WERI-Rb-1 (cell line): ENCODE results near the gene GSN.
A peak's percentile ranks its signal among the peaks of the same experiment; 100 is the strongest.

Experiments used
- DNase-seq: peaks from one replicate; pipeline ENCODE4 v3.0.0-alpha.2; 2020
- H3K27ac ChIP-seq: fragments of 250-450 bp; sonication (Bioruptor Pico); 2 replicates; pipeline ENCODE4 v1.5.1; 2020; ENCODE audit warnings: mild to moderate bottlenecking, moderate library complexity
- H3K27me3 ChIP-seq: fragments of 250-450 bp; sonication (Bioruptor Pico); 2 replicates; pipeline ENCODE4 v1.5.1; 2021; ENCODE audit warnings: mild to moderate bottlenecking, low read depth, moderate library complexity; ENCODE audit not compliant: insufficient read depth, severe bottlenecking
- H3K36me3 ChIP-seq: fragments of 250-450 bp; sonication (Bioruptor Pico); 2 replicates; pipeline ENCODE4 v1.5.1; 2020; ENCODE audit warnings: mild to moderate bottlenecking, moderate library complexity
- H3K4me3 ChIP-seq: 2 replicates; pipeline ENCODE4 v1.5.1; 2011; ENCODE audit warnings: low read depth, mild to moderate bottlenecking, control low read depth, low read length
- H3K9me3 ChIP-seq: fragments of 250-450 bp; sonication (Bioruptor Pico); 2 replicates; pipeline ENCODE4 v1.5.1; 2021; ENCODE audit warnings: mild to moderate bottlenecking, moderate library complexity; ENCODE audit not compliant: severe bottlenecking
- CTCF ChIP-seq: IDR thresholded peaks from 2 replicates; pipeline ENCODE4 v1.5.1; 2011; ENCODE audit warnings: low read depth, mild to moderate bottlenecking, control low read depth, inconsistent platforms, low read length

GSN gene

GRCh38 chr9:121331549-121331948 lies 63.6 kb downstream of the GSN start:
- no peaks in the 10 kb centered on the region for H3K9me3 ChIP-seq
- DNase-seq, result no peak
- H3K27ac ChIP-seq, result no peak overlapping the region
- TF ChIP-seq CTCF, result no peak
- no peaks in the 10 kb centered on the region for H3K27me3 ChIP-seq
- H3K36me3 ChIP-seq, result no peaks in the 10 kb centered on the region; the same call in 1 of the 2 replicates
- no peak overlapping the region for H3K4me3 ChIP-seq

GRCh38 chr9:121331992-121332685 lies 64.2 kb downstream of the GSN start:
- Histone ChIP-seq H3K36me3 (no peaks in the 10 kb centered on the region; the same call in 1 of the 2 replicates), H3K27me3 (no peaks in the 10 kb centered on the region), H3K9me3 (no peaks in the 10 kb centered on the region), H3K27ac (no peak overlapping the region), H3K4me3 (no peak overlapping the region)
- no peak for DNase-seq
- peak; percentile 52; the same call in 1 of the 2 replicates for TF ChIP-seq CTCF

- TF ChIP-seq CTCF, result no peak
- no peak for DNase-seq
- no peak overlapping the region for H3K4me3 ChIP-seq
- H3K27ac ChIP-seq, result no peak overlapping the region
- no peaks in the 10 kb centered on the region for H3K27me3 ChIP-seq
- no peaks in the 10 kb centered on the region for H3K36me3 ChIP-seq
- no peaks in the 10 kb centered on the region for H3K9me3 ChIP-seq
Measured at GRCh38 chr9:121333950-121334773, 66.2 kb downstream of the GSN start.

GRCh38 chr9:121336665-121337064 lies 68.7 kb downstream of the GSN start:
- H3K4me3 ChIP-seq, result no peak overlapping the region
- DNase-seq, result peak; percentile 64
- H3K27me3 ChIP-seq, result no peaks in the 10 kb centered on the region
- no peak overlapping the region for H3K27ac ChIP-seq
- no peak for TF ChIP-seq CTCF
- no peaks in the 10 kb centered on the region for H3K36me3 ChIP-seq
- no peaks in the 10 kb centered on the region for H3K9me3 ChIP-seq

- no peak for DNase-seq
- TF ChIP-seq CTCF, result no peak
- Histone ChIP-seq H3K36me3 (no peaks in the 10 kb centered on the region), H3K4me3 (no peak overlapping the region), H3K27ac (no peak overlapping the region), H3K9me3 (no peaks in the 10 kb centered on the region), H3K27me3 (no peaks in the 10 kb centered on the region)
Measured at GRCh38 chr9:121339437-121339836, 71.5 kb downstream of the GSN start.
